Kidney (tissue), 14 donors: ENCODE measurements around the gene AIF1L. TPM values are rescaled to one million over a fixed set of nuclear protein-coding genes. Genes with fewer than 3 reads are reported as not detected.

Experiments
- DNase-seq, 5 donors: peaks; one replicate each; pipeline ENCODE4 v3.0.0-alpha.2; 2013 to 2020
- FAIRE-seq: peaks from 2 replicates; lab custom pipeline; 2012; peaks lifted over from hg19 to GRCh38; lab: Jason Lieb, UNC
- H3K27ac ChIP-seq, 2 donors: one replicate each; pipeline ENCODE4 v1.7.0; 2013; ENCODE audit warnings: low read depth in 2 of 2, low read length in 2 of 2, inconsistent platforms in 1 of 2
- H3K27me3 ChIP-seq: one replicate; pipeline ENCODE4 v1.7.1; 2013; ENCODE audit warnings: low read length, inconsistent platforms; ENCODE audit not compliant: control insufficient read depth, insufficient read depth
- H3K36me3 ChIP-seq, 3 donors: one replicate each; pipeline versions ENCODE4 v1.7.0 to v1.7.1; 2013; ENCODE audit warnings: low read length in 3 of 3, control low read depth in 1 of 3, inconsistent platforms in 1 of 3; ENCODE audit not compliant: insufficient read depth in 3 of 3, control insufficient read depth in 2 of 3
- H3K4me1 ChIP-seq, 3 donors: one replicate each; pipeline versions ENCODE4 v1.7.0 to v1.7.1; 2013; ENCODE audit warnings: low read length in 3 of 3, inconsistent platforms in 1 of 3, low read depth in 1 of 3; ENCODE audit not compliant: control insufficient read depth in 2 of 3, insufficient read depth in 2 of 3
- H3K4me3 ChIP-seq, 3 donors: one replicate each; pipeline versions ENCODE4 v1.7.0 to v1.8.1; 2013; ENCODE audit warnings: low read length in 3 of 3, control low read depth in 1 of 3, inconsistent platforms in 1 of 3
- H3K9ac ChIP-seq, 3 donors: one replicate each; pipeline versions ENCODE4 v1.7.0 to v1.7.1; 2013; ENCODE audit warnings: low read length in 3 of 3, control low read depth in 1 of 3, inconsistent platforms in 1 of 3
- H3K9me3 ChIP-seq, 3 donors: one replicate each; pipeline versions ENCODE4 v1.7.0 to v1.7.1; 2013; ENCODE audit warnings: low read length in 3 of 3, control low read depth in 1 of 3, inconsistent platforms in 1 of 3; ENCODE audit not compliant: control insufficient read depth in 2 of 3, insufficient read depth in 1 of 3
- intact Hi-C: fragments of 100-400 bp; cut with DNase I; formaldehyde crosslinking; loops from one replicate; pipeline ENCODE4 v1.11.1; 2022
- polyA plus RNA-seq: library from polyadenylated mRNA; stranded (reverse); fragments of 350-450 nt; fragmentation: Illumina TruSeq; extraction: RNeasy Lipid Tissue Mini Kit (QIAGEN cat#74804); gene quantifications from one replicate; pipeline ENCODE4 v1.2.3, GENCODE V29; 2014; ENCODE audit warnings: low read depth, low replicate concordance; ENCODE audit not compliant: insufficient read depth
- total RNA-seq: library from RNA; stranded (reverse); fragmentation: NEBNext Ultra II Directional; extraction: Animal tissue kit (Norgen Biotek cat#: 25700); gene quantifications from one replicate; pipeline ENCODE4 v1.2.1, GENCODE V29; 2021
- TF ChIP-seq, protein P1 (sequence below): IDR thresholded peaks from 3 replicates; pipeline ENCODE4 v1.5.1; 2012; ENCODE audit warnings: mild to moderate bottlenecking, moderate library complexity, borderline replicate concordance; ENCODE audit not compliant: insufficient read depth; ENCODE audit errors: extremely low read depth
- donor health status: control.
- donor health status: control.
- donor health status: control.
- donor health status: control.
- donor health status: control.
- donor health status: DM: yes; HTN: yes; CAD: no.
- donor health status: Normal renal cell carcinoma (clear cell type).

Gene AIF1L
- total and polyA plus RNA-seq, 2 donors from 2014 or later, result 397 to 439 TPM

GRCh38 chr9:131050831-131051230, 45.5 kb upstream of the AIF1L start:
- TF ChIP-seq, protein P1, sequence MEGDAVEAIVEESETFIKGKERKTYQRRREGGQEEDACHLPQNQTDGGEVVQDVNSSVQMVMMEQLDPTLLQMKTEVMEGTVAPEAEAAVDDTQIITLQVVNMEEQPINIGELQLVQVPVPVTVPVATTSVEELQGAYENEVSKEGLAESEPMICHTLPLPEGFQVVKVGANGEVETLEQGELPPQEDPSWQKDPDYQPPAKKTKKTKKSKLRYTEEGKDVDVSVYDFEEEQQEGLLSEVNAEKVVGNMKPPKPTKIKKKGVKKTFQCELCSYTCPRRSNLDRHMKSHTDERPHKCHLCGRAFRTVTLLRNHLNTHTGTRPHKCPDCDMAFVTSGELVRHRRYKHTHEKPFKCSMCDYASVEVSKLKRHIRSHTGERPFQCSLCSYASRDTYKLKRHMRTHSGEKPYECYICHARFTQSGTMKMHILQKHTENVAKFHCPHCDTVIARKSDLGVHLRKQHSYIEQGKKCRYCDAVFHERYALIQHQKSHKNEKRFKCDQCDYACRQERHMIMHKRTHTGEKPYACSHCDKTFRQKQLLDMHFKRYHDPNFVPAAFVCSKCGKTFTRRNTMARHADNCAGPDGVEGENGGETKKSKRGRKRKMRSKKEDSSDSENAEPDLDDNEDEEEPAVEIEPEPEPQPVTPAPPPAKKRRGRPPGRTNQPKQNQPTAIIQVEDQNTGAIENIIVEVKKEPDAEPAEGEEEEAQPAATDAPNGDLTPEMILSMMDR, result no peak
- H3K9ac ChIP-seq, result no peak overlapping the region
- H3K27ac ChIP-seq, result no peak overlapping the region
- H3K36me3 ChIP-seq, result no peaks in the 10 kb centered on the region
- no peaks in the 10 kb centered on the region for H3K27me3 ChIP-seq
- no peak overlapping the region for H3K4me3 ChIP-seq
- no peaks in the 10 kb centered on the region for H3K9me3 ChIP-seq
- intact Hi-C loops, result no loop called here
- no peak for DNase-seq
- no peak for FAIRE-seq
- peaks cover 0 to 2% (median 0%) of the 10 kb centered on the region in 3 donors for H3K4me1 ChIP-seq

DNA sequence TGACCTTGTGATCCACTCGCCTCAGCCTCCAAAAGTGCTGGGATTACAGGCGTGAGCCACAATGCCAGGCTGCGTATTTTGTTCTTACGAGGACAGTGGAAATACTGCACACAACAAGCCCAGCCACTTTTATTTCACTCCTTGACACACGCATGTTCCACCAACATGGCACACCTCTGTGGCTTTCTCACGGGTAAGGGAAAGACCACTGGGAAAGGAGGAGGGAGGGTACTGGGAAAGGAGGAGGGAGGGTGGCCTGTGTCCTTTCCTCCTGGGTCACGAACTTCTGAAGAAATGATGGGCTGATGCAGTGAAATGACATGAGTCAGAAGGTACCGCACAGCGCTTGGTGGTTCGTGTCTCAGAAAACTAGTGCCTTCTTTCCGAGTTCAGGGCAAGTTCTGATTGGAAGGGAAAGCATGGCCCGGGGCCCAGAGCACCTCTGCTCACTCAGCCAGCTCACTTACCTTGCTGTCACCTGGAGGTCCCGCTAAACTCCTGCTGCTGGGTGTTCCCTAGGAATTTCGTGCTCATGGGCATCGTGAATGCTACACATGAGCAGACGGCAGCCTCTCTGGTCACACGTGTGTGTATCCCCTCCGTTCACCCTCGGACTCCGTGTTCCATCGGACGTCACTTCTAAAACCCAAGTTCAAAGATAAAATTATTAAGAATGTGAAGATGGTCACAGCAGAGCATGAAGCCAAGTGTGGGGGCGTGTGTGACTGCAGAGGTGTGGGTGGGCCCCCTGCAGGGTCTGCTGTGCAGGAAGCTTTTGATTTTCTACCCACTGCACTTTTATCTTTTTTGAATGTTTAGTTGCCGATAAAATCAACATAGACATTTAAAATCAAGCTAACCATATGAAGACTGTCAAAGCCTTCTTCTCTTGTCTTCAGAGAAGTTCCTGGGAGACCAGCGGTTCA, 44.5 kb upstream of the AIF1L start:
- Histone ChIP-seq H3K4me3 (no peak overlapping the region), H3K36me3 (no peaks in the 10 kb centered on the region), H3K27ac (no peak overlapping the region), H3K27me3 (no peaks in the 10 kb centered on the region), H3K4me1 (no peaks in the 10 kb centered on the region), H3K9ac (no peak overlapping the region), H3K9me3 (no peaks in the 10 kb centered on the region)
- FAIRE-seq, result no peak
- DNase-seq, result peak in 3 of 5 donors; percentile 31 to 36 (median 35)
- intact Hi-C loops, result no loop called here
- TF ChIP-seq, protein P1, result no peak

GRCh38 chr9:131053896-131054295, 42.4 kb upstream of the AIF1L start:
- no peaks in the 10 kb centered on the region for H3K9me3 ChIP-seq
- no peak for FAIRE-seq

More at GRCh38 chr9:131053896-131054295, 42.4 kb upstream of the AIF1L start:
- Histone ChIP-seq H3K27ac (no peak overlapping the region), H3K36me3 (no peaks in the 10 kb centered on the region), H3K4me3 (no peak overlapping the region), H3K4me1 (no peaks in the 10 kb centered on the region), H3K9ac (no peak overlapping the region), H3K27me3 (no peaks in the 10 kb centered on the region)
- intact Hi-C loops, result no loop called here
- TF ChIP-seq, protein P1, result no peak
- DNase-seq, result no peak
